HCT116 (cell line): ENCODE results near the gene CADPS. TPM values are rescaled to one million over a fixed set of nuclear protein-coding genes. Genes with fewer than 3 reads are reported as not detected.
A peak's percentile ranks its signal among the peaks of the same experiment; 100 is the strongest.

Source experiments
- ATAC-seq: fragments of 200-7000 bp; cut with Tn5 transposase; 2 replicates; pipeline ENCODE4 v1.9.1; 2020; ENCODE audit warnings: mild to moderate bottlenecking, moderate library complexity
- BruUV-seq: library from RNA; stranded (reverse); fragments of 400-500 nt; replicated peaks from 2 replicates; lab custom pipeline; 2021; lab: Mats Ljungman, UMichigan
- CTCF ChIA-PET: fragments of 300-600 bp; sonication (Branson Sonifier 250); formaldehyde crosslinking; loops from one replicate; lab custom pipeline; 2021; ENCODE audit warnings: antibody characterized with exemption; lab: Charles Lee
- POLR2A ChIA-PET: fragments of 300-600, 350-600 bp; sonication (Branson Sonifier 250); formaldehyde crosslinking; loops from one replicate; lab custom pipeline; 2021; ENCODE audit warnings: antibody characterized with exemption; lab: Charles Lee
- RAD21 ChIA-PET, 2 experiments: fragments of 300-600 bp; sonication (Branson Sonifier 250); formaldehyde crosslinking; loops; one replicate each; lab custom pipeline; 2023; ENCODE audit warnings: low total read pairs in 2 of 2; ENCODE audit not compliant: uncharacterized antibody in 2 of 2, unreplicated experiment in 2 of 2, low non-redundant PET in 1 of 2; lab: Charles Lee
- DNase-seq: peaks from one replicate; pipeline ENCODE4 v3.0.0-alpha.2; 2010; ENCODE audit warnings: low read depth, low spot score
- H2AFZ ChIP-seq: fragments of 200-600 bp; shearing (Covaris generic), sonication (generic); 2 replicates; pipeline ENCODE4 v1.6.1; 2017; ENCODE audit warnings: low read depth, mixed run types, mixed read lengths, antibody characterized with exemption, low read length; ENCODE audit not compliant: poor library complexity, severe bottlenecking
- H3K27ac ChIP-seq: 2 replicates; pipeline ENCODE4 v1.5.1; 2012; ENCODE audit warnings: low read depth, low read length
- H3K27me3 ChIP-seq: fragments of 200-600 bp; sonication (generic); 2 replicates; pipeline ENCODE4 v1.6.1; 2016; ENCODE audit warnings: mixed run types, low read length, mixed read lengths; ENCODE audit not compliant: insufficient read depth
- H3K36me3 ChIP-seq, 2 experiments: fragments of 200-500 bp in 1 of 2; fragments of 200-600 bp in 1 of 2; sonication (Bioruptor generic) in 1 of 2; sonication (generic) in 1 of 2; 2 replicates each; pipeline versions ENCODE4 v1.5.1 to v1.6.1; 2014 to 2016; ENCODE audit warnings: low read length in 2 of 2, inconsistent platforms in 1 of 2, mixed read lengths in 1 of 2, mixed run types in 1 of 2; ENCODE audit not compliant: insufficient read depth in 2 of 2, control insufficient read depth in 1 of 2
- H3K4me1 ChIP-seq, 2 experiments: fragments of 200-600 bp in 1 of 2; sonication (generic) in 1 of 2; 2 replicates each; pipeline versions ENCODE4 v1.5.1 to v1.6.1; 2012 to 2017; ENCODE audit warnings: low read length in 2 of 2, inconsistent platforms in 1 of 2, mild to moderate bottlenecking in 1 of 2, mixed read lengths in 1 of 2, mixed run types in 1 of 2, moderate library complexity in 1 of 2; ENCODE audit not compliant: insufficient read depth in 2 of 2, control insufficient read depth in 1 of 2
- H3K4me2 ChIP-seq: fragments of 200-600 bp; sonication (generic); 2 replicates; pipeline ENCODE4 v1.6.1; 2017; ENCODE audit warnings: mixed run types, low read length, mixed read lengths
- H3K4me3 ChIP-seq, 2 experiments: fragments of 200-600 bp in 1 of 2; sonication (generic) in 1 of 2; replicated peaks in 1 of 2; 2 replicates each; pipeline ENCODE4 v1.5.1; 2011 to 2016; ENCODE audit warnings: low read length in 2 of 2, control low read depth in 1 of 2, low read depth in 1 of 2, mild to moderate bottlenecking in 1 of 2, mixed read lengths in 1 of 2, mixed run types in 1 of 2
- H3K79me2 ChIP-seq: fragments of 200-600 bp; sonication (generic); 2 replicates; pipeline ENCODE4 v1.6.1; 2017; ENCODE audit warnings: mild to moderate bottlenecking, mixed run types, low read length, moderate library complexity, mixed read lengths; ENCODE audit not compliant: insufficient read depth
- H3K9ac ChIP-seq: fragments of 200-600 bp; sonication (generic); 2 replicates; pipeline ENCODE4 v1.6.1; 2016; ENCODE audit warnings: low read length, mixed read lengths
- H3K9me2 ChIP-seq: fragments of 200-600 bp; sonication (generic), shearing (Covaris generic); 2 replicates; pipeline ENCODE4 v1.6.1; 2017; ENCODE audit warnings: mixed run types, mild to moderate bottlenecking, moderate library complexity; ENCODE audit not compliant: insufficient read depth
- H3K9me3 ChIP-seq, 2 experiments: fragments of 200-500 bp in 1 of 2; fragments of 200-600 bp in 1 of 2; sonication (Bioruptor generic) in 1 of 2; sonication (generic) in 1 of 2; 2 replicates each; pipeline ENCODE4 v1.6.1; 2014 to 2017; ENCODE audit warnings: low read length in 2 of 2, mixed read lengths in 2 of 2, inconsistent platforms in 1 of 2, low read depth in 1 of 2, mild to moderate bottlenecking in 1 of 2, mixed run types in 1 of 2, moderate library complexity in 1 of 2; ENCODE audit not compliant: control insufficient read depth in 1 of 2, insufficient read depth in 1 of 2
- H4K20me1 ChIP-seq: fragments of 200-600 bp; sonication (generic), shearing (Covaris generic); 2 replicates; pipeline ENCODE4 v1.6.1; 2017; ENCODE audit warnings: mixed run types, mild to moderate bottlenecking, moderate library complexity; ENCODE audit not compliant: insufficient read depth
- CTCF ChIP-seq, 3 experiments: fragments of 200-600 bp in 1 of 3; sonication (generic) in 1 of 3; IDR thresholded peaks in 2 of 3; conservative IDR thresholded peaks in 1 of 3; 2 replicates each; pipeline ENCODE4 v1.5.1; 2012 to 2017; ENCODE audit warnings: low read depth in 2 of 3, low read length in 2 of 3, antibody characterized with exemption in 1 of 3, borderline replicate concordance in 1 of 3, control low read depth in 1 of 3, mild to moderate bottlenecking in 1 of 3, mixed read lengths in 1 of 3, mixed run types in 1 of 3, moderate library complexity in 1 of 3; ENCODE audit not compliant: insufficient read depth in 1 of 3
- EZH2 ChIP-seq: fragments of 200-600 bp; sonication (generic); IDR thresholded peaks from 2 replicates; pipeline ENCODE4 v1.6.1; 2017; ENCODE audit warnings: antibody characterized with exemption, mixed run types
- EZH2phosphoT487 ChIP-seq: fragments of 200-600 bp; IDR thresholded peaks from 2 replicates; pipeline ENCODE4 v1.6.1; 2018; ENCODE audit warnings: antibody characterized with exemption, borderline replicate concordance
- FOSL1 ChIP-seq: IDR thresholded peaks from 2 replicates; pipeline ENCODE4 v1.6.1; 2012; ENCODE audit warnings: low read depth
- MAX ChIP-seq: IDR thresholded peaks from 2 replicates; pipeline ENCODE4 v1.6.1; 2012
- RAD21 ChIP-seq: IDR thresholded peaks from 2 replicates; pipeline ENCODE4 v1.6.1; 2012; ENCODE audit warnings: low read depth, mild to moderate bottlenecking
- REST ChIP-seq: IDR thresholded peaks from 2 replicates; pipeline ENCODE4 v1.6.1; 2012; ENCODE audit warnings: low read depth
- SP1 ChIP-seq: IDR thresholded peaks from 2 replicates; pipeline ENCODE4 v1.6.1; 2012; ENCODE audit warnings: low read depth
- YY1 ChIP-seq: IDR thresholded peaks from 2 replicates; pipeline ENCODE4 v1.6.1; 2011; ENCODE audit warnings: low read length, low read depth, moderate library complexity, mild to moderate bottlenecking; ENCODE audit not compliant: insufficient replicate concordance; ENCODE audit errors: extremely low read depth
- ZNF274 ChIP-seq: fragments of 200-500 bp; sonication (Bioruptor generic); IDR thresholded peaks from 2 replicates; pipeline ENCODE4 v1.6.1; 2014; ENCODE audit warnings: mild to moderate bottlenecking, low read depth, low read length, inconsistent platforms
- intact Hi-C: fragments of 100-400 bp; cut with micrococcal nuclease; formaldehyde crosslinking; loops from 2 replicates; pipeline ENCODE4 v1.10.0; 2022
- total RNA-seq: library from RNA; stranded (reverse); gene quantifications from one replicate; pipeline ENCODE4 v1.2.1, GENCODE V29; 2021; ENCODE audit not compliant: unreplicated experiment

The CADPS gene
- total RNA-seq, 1 experiment from 2014 or later = not detected

- intact Hi-C loops = loop anchor here (10.0 kb wide), 1 partner anchor 319 kb away; no protein-coding TSS in a partner anchor
- no peaks in the 10 kb centered on the region for H3K4me1 ChIP-seq
- no peaks in the 10 kb centered on the region for H4K20me1 ChIP-seq
- ChIA-PET CTCF (no interaction called here), POLR2A (no interaction called here), RAD21 (no interaction called here)
- no peaks in the 10 kb centered on the region for H3K79me2 ChIP-seq
- no peak overlapping the region for H2AFZ ChIP-seq
- H3K27me3 ChIP-seq = no peaks in the 10 kb centered on the region
- no peaks in the 10 kb centered on the region for H3K36me3 ChIP-seq
- DNase-seq (no peak), ATAC-seq (no peak)
- no peak for TF ChIP-seq SP1
- TF ChIP-seq YY1 = no peak
- H3K4me2 ChIP-seq = no peak overlapping the region
- no peak overlapping the region for H3K9ac ChIP-seq
- H3K9me3 ChIP-seq = no peaks in the 10 kb centered on the region
- no TSS peak for BruUV-seq
- no peak overlapping the region for H3K27ac ChIP-seq
- no peaks in the 10 kb centered on the region for H3K9me2 ChIP-seq
- no peak overlapping the region for H3K4me3 ChIP-seq
Observed at GRCh38 chr3:62875558-62876002, 364 bp upstream of the CADPS start.

GRCh38 chr3:62873761-62874710, 1.2 kb downstream of the CADPS start:
- ATAC-seq = peak; percentile 55; the same call in 1 of the 2 replicates
- TF ChIP-seq EZH2phosphoT487 (no peak), CTCF (IDR thresholded peaks at IDR 0.05 in 2 of 3, conservative IDR thresholded peaks at IDR 0.05 in 1 of 3; ENCODE audit: borderline replicate concordance in 1 of 3, insufficient read depth in 1 of 3, low read depth in 2 of 3, low read length in 2 of 3) (peak; percentile 6 to 43 (median 27); a peak in 3 of 6 replicates), EZH2 (no peak), ZNF274 (no peak), RAD21 (peak; percentile 39; the same call in 1 of the 2 replicates), MAX (no peak), REST (no peak), FOSL1 (no peak)
- TF ChIP-seq, all 23 proteins: peak for 2
- ChIA-PET POLR2A (no interaction called here), RAD21 (interaction anchor here in 1 of 2 experiments (0.7 kb wide), 1 partner anchor 376 kb away, joined by 4 read pairs; no protein-coding TSS in a partner anchor), CTCF (no interaction called here)
- no peaks in the 10 kb centered on the region for H3K27me3 ChIP-seq
- H4K20me1 ChIP-seq = no peaks in the 10 kb centered on the region
- no peak overlapping the region for H3K4me3 ChIP-seq
- no peak overlapping the region for H3K9ac ChIP-seq
- no peaks in the 10 kb centered on the region for H3K9me3 ChIP-seq
- no peaks in the 10 kb centered on the region for H3K79me2 ChIP-seq
- H3K4me2 ChIP-seq = no peak overlapping the region
- no peak overlapping the region for H2AFZ ChIP-seq
- H3K9me2 ChIP-seq = no peaks in the 10 kb centered on the region
- BruUV-seq = no TSS peak
- intact Hi-C loops = loop anchor here (10.0 kb wide), 1 partner anchor 321 kb away; no protein-coding TSS in a partner anchor
- H3K4me1 ChIP-seq = no peaks in the 10 kb centered on the region
- H3K36me3 ChIP-seq = no peaks in the 10 kb centered on the region
- DNase-seq = no peak
- no peak overlapping the region for H3K27ac ChIP-seq
